Natural killer cell (primary cell): ENCODE results near the gene FRMD4A. TPM values are rescaled to one million over a fixed set of nuclear protein-coding genes. Genes with fewer than 3 reads are reported as not detected.

Experiments used
- ATAC-seq, 3 donors: fragments of 150-1000 bp in 2 of 3; fragments of 200-7000 bp in 1 of 3; cut with Tn5 transposase; 1 replicate in 1 of 3; 2 replicates in 2 of 3; pipeline ENCODE4 v1.10.0; 2021; ENCODE audit warnings: mild to moderate bottlenecking in 2 of 3, moderate library complexity in 2 of 3
- DNase-seq, 2 donors: peaks; one replicate each; pipeline versions ENCODE4 v3.0.0 to v3.0.0-alpha.2; 2013 to 2021; ENCODE audit warnings: mixed read lengths in 1 of 2
- H3K27ac ChIP-seq: one replicate; pipeline ENCODE4 v1.5.1; 2013; ENCODE audit warnings: mild to moderate bottlenecking, low read length
- H3K27me3 ChIP-seq: one replicate; pipeline ENCODE4 v1.6.1; 2013; ENCODE audit warnings: low read length; ENCODE audit not compliant: control insufficient read depth, insufficient read depth
- H3K36me3 ChIP-seq: one replicate; pipeline ENCODE4 v1.6.1; 2013; ENCODE audit warnings: low read length; ENCODE audit not compliant: control insufficient read depth, insufficient read depth
- H3K4me1 ChIP-seq: one replicate; pipeline ENCODE4 v1.6.1; 2013; ENCODE audit warnings: low read length; ENCODE audit not compliant: control insufficient read depth, insufficient read depth
- H3K4me3 ChIP-seq: one replicate; pipeline ENCODE4 v1.5.1; 2013; ENCODE audit warnings: low read length
- H3K9me3 ChIP-seq: one replicate; pipeline ENCODE4 v1.6.1; 2013; ENCODE audit warnings: low read length; ENCODE audit not compliant: control insufficient read depth, insufficient read depth
- H3K27ac Mint-ChIP-seq, 2 donors: one replicate each; pipeline ENCODE4 v1.8.0; 2022; ENCODE audit warnings: mild to moderate bottlenecking in 2 of 2, mixed read lengths in 2 of 2, moderate library complexity in 1 of 2
- H3K27me3 Mint-ChIP-seq, 2 donors: one replicate each; pipeline ENCODE4 v1.8.0; 2022; ENCODE audit warnings: low read depth in 2 of 2, mixed read lengths in 2 of 2
- H3K36me3 Mint-ChIP-seq: one replicate; pipeline ENCODE4 v1.8.0; 2022; ENCODE audit warnings: mixed read lengths
- H3K4me1 Mint-ChIP-seq, 2 donors: one replicate each; pipeline ENCODE4 v1.8.0; 2022; ENCODE audit warnings: mixed read lengths in 2 of 2
- H3K4me3 Mint-ChIP-seq: one replicate; pipeline ENCODE4 v1.8.0; 2022; ENCODE audit warnings: mild to moderate bottlenecking, moderate library complexity, mixed read lengths
- H3K9me3 Mint-ChIP-seq, 2 donors: one replicate each; pipeline ENCODE4 v1.8.0; 2022; ENCODE audit warnings: mixed read lengths in 2 of 2
- CTCF ChIP-seq: fragments of 200-600 bp; IDR thresholded peaks from one replicate; pipeline ENCODE4 v1.8.0; 2022; ENCODE audit warnings: antibody characterized with exemption
- WGBS: methylation state at CpG from one replicate; pipeline ENCODE4 v1.1.7; 2013; ENCODE audit warnings: missing lambda C conversion rate; ENCODE audit not compliant: insufficient coverage; 5-methylcytosine and 5-hydroxymethylcytosine counted together
- intact Hi-C: fragments of 100-400 bp; cut with micrococcal nuclease; formaldehyde crosslinking; loops from one replicate; pipeline ENCODE4 v1.14.2; 2022
- total RNA-seq, 4 donors: library from RNA; stranded (reverse); fragments of 120-200 nt in 1 of 4; gene quantifications; one replicate each; pipeline versions ENCODE4 v1.2.3 to v1.2.4, GENCODE V29; 2013 to 2022

Gene FRMD4A
- total RNA-seq, 3 donors from 2014 or later (not counting 1 experiment from before 2014, with no cell fraction given), result 0.36 to 0.38 TPM; not detected in 1

GRCh38 chr10:13960603-13961002 is 370.1 kb downstream of the FRMD4A start:
- H3K9me3 Mint-ChIP-seq, result no peaks in the 10 kb centered on the region
- 97% methylated on average over 3 of the region's 3 CpGs for WGBS
- no peaks in the 10 kb centered on the region for H3K27me3 ChIP-seq
- H3K27ac Mint-ChIP-seq, result no peak overlapping the region
- no peaks in the 10 kb centered on the region for H3K4me1 ChIP-seq
- TF ChIP-seq CTCF, result no peak
- DNase-seq, result no peak
- H3K36me3 Mint-ChIP-seq, result no peaks in the 10 kb centered on the region
- no peak for ATAC-seq
- intact Hi-C loops, result no loop called here
- no peak overlapping the region for H3K4me3 ChIP-seq
- H3K27ac ChIP-seq, result no peak overlapping the region
- H3K4me1 Mint-ChIP-seq, result no peaks in the 10 kb centered on the region
- peaks cover 21 to 48% of the 10 kb centered on the region in 2 donors for H3K27me3 Mint-ChIP-seq
- H3K4me3 Mint-ChIP-seq, result no peak overlapping the region
- no peaks in the 10 kb centered on the region for H3K36me3 ChIP-seq
- no peaks in the 10 kb centered on the region for H3K9me3 ChIP-seq

GRCh38 chr10:13959443-13960359 is 371.0 kb downstream of the FRMD4A start:
- H3K36me3 Mint-ChIP-seq, result no peaks in the 10 kb centered on the region
- TF ChIP-seq CTCF, result no peak
- WGBS, result 79% methylated on average over 16 of the region's 18 CpGs
- DNase-seq (no peak), ATAC-seq (no peak)
- no peak overlapping the region for H3K27ac ChIP-seq
- H3K27ac Mint-ChIP-seq, result no peak overlapping the region
- no peaks in the 10 kb centered on the region for H3K36me3 ChIP-seq
- H3K4me3 ChIP-seq, result no peak overlapping the region
- no peaks in the 10 kb centered on the region for H3K4me1 Mint-ChIP-seq
- no peak overlapping the region for H3K4me3 Mint-ChIP-seq
- no peaks in the 10 kb centered on the region for H3K9me3 Mint-ChIP-seq
- no peaks in the 10 kb centered on the region for H3K4me1 ChIP-seq
- no peaks in the 10 kb centered on the region for H3K27me3 ChIP-seq
- peaks cover 21 to 40% of the 10 kb centered on the region in 2 donors for H3K27me3 Mint-ChIP-seq
- no peaks in the 10 kb centered on the region for H3K9me3 ChIP-seq
- intact Hi-C loops, result no loop called here

GRCh38 chr10:13957856-13958255 is 372.9 kb downstream of the FRMD4A start:
- Mint-ChIP-seq H3K4me1 (no peaks in the 10 kb centered on the region), H3K27me3 (peaks cover 28 to 42% of the 10 kb centered on the region in 2 donors), H3K9me3 (no peaks in the 10 kb centered on the region), H3K4me3 (no peak overlapping the region), H3K27ac (no peak overlapping the region), H3K36me3 (no peaks in the 10 kb centered on the region)
- Histone ChIP-seq H3K36me3 (no peaks in the 10 kb centered on the region), H3K4me1 (no peaks in the 10 kb centered on the region), H3K27me3 (no peaks in the 10 kb centered on the region), H3K27ac (no peak overlapping the region), H3K9me3 (no peaks in the 10 kb centered on the region), H3K4me3 (no peak overlapping the region)
- no peak for TF ChIP-seq CTCF
- ATAC-seq (no peak), DNase-seq (no peak)
- WGBS, result 76% methylated on average over 9 of the region's 9 CpGs
- intact Hi-C loops, result no loop called here
